AG04449 (cell line): Measurements from ENCODE around the gene TNRC6C.

ENCODE experiments used
- CTCF ChIA-PET: fragments of 350-600 bp; formaldehyde crosslinking; extraction: SDS; loops from one replicate; lab custom pipeline; 2021; ENCODE audit warnings: antibody characterized with exemption; lab: Yijun Ruan, JAX
- POLR2A ChIA-PET: fragments of 400-600, 350-600 bp; formaldehyde crosslinking; extraction: SDS; loops from one replicate; lab custom pipeline; 2020; ENCODE audit warnings: antibody characterized with exemption, inconsistent platforms; lab: Yijun Ruan, JAX
- DNase-seq: peaks from one replicate; pipeline ENCODE4 v3.0.0-alpha.2; 2010; ENCODE audit warnings: low read depth, low spot score
- H3K4me3 ChIP-seq: 2 replicates; pipeline ENCODE4 v1.5.1; 2011; ENCODE audit warnings: low read depth, mild to moderate bottlenecking, control low read depth, low read length
- CTCF ChIP-seq: IDR thresholded peaks from one replicate; pipeline ENCODE4 v1.5.1; 2011; ENCODE audit warnings: mild to moderate bottlenecking, moderate library complexity, low read length, control low read depth, inconsistent platforms; ENCODE audit not compliant: insufficient read depth; ENCODE audit errors: missing control alignments

The TNRC6C gene

GRCh38 chr17:77957857-77958715, at the start of gene TNRC6C:
TNRC6C (plus strand) TSS chr17:77958703; CDS start chr17:78004207, 45,504 bp downstream.
- POLR2A ChIA-PET: interaction anchor here (0.5 to 1.7 kb wide), 44 partner anchors 8 to 1503 kb away, joined by 3 to 11 read pairs (median 4); no protein-coding TSS in a partner anchor
- peak; percentile 88 for DNase-seq
- peak; percentile 23 for TF ChIP-seq CTCF
- H3K4me3 ChIP-seq: peak within 1 kb of the TSS; percentile 76
- CTCF ChIA-PET: interaction anchor here (1.0 to 1.3 kb wide), 3 partner anchors 19 to 61 kb away, joined by 3 to 6 read pairs (median 4); no protein-coding TSS in a partner anchor

- CTCF ChIA-PET: no interaction called here
- POLR2A ChIA-PET: no interaction called here
- no peak overlapping the region for H3K4me3 ChIP-seq
- no peak for DNase-seq
- TF ChIP-seq CTCF: no peak
Observed at GRCh38 chr17:77909236-77909635, 49.3 kb upstream of the TNRC6C start.

- H3K4me3 ChIP-seq: no peak overlapping the region
- ChIA-PET POLR2A (no interaction called here), CTCF (no interaction called here)
- TF ChIP-seq CTCF: no peak
- DNase-seq: no peak
Observed at GRCh38 chr17:77909816-77910215, 48.7 kb upstream of the TNRC6C start.

- H3K4me3 ChIP-seq: no peak overlapping the region
- ChIA-PET POLR2A (no interaction called here), CTCF (no interaction called here)
- no peak for DNase-seq
- TF ChIP-seq CTCF: no peak
Observed at GRCh38 chr17:77914385-77915254, 43.9 kb upstream of the TNRC6C start.

- no peak overlapping the region for H3K4me3 ChIP-seq
- ChIA-PET CTCF (no interaction called here), POLR2A (no interaction called here)
- no peak for DNase-seq
- TF ChIP-seq CTCF: no peak
Observed at GRCh38 chr17:77915594-77916021, 42.9 kb upstream of the TNRC6C start.
